Measurements from ENCODE around the gene LRMDA.

The LRMDA gene

GRCh38 chr10:76017026-76017732 is 585.8 kb downstream of the LRMDA start:
- Mint-ChIP-seq H3K27me3 (no peaks in the 10 kb centered on the region), H3K9me3 (no peaks in the 10 kb centered on the region), H3K36me3 (no peaks in the 10 kb centered on the region), H3K4me3 (no peak overlapping the region), H3K27ac (no peak overlapping the region), H3K4me1 (no peaks in the 10 kb centered on the region)
- DNase-seq, result no peak
- CTCF ChIA-PET, result no interaction called here

DNA sequence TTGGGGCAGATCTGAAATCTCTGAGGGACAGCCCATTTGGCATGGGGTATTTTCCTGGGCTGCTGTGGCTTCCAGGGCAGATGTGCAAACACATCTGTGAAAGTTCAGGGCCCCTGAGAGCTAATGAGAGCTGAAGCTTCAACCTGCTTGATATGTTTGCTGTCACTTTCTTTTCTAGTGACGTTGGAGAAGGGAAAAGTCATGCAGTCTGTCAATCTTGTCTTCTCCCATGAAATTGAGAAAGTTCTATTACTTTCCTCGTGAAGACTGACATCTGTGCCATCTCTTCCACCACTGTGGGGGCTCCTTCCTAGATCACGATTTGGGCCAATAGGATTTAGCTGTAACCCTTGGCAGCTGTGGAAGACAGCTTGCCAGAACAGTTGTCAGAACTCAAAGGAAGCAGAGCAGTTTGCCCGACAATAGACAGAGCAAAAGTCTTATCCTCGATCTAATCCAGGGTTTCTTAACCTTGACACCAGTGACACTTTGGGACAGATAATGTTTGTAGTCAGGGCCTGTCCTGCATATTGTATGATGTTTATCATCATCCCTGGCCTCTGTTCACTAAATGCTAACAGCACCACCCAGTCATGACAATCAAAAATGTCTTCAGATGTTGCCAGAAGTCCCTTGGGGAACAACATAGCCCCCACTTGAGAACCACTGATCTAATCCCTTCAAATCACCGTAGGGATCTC is 586.5 kb downstream of the LRMDA start:
- no peak for DNase-seq
- Mint-ChIP-seq H3K27ac (no peak overlapping the region), H3K4me1 (no peaks in the 10 kb centered on the region), H3K9me3 (no peaks in the 10 kb centered on the region), H3K4me3 (no peak overlapping the region), H3K36me3 (no peaks in the 10 kb centered on the region), H3K27me3 (no peaks in the 10 kb centered on the region)
- CTCF ChIA-PET, result no interaction called here

DNA sequence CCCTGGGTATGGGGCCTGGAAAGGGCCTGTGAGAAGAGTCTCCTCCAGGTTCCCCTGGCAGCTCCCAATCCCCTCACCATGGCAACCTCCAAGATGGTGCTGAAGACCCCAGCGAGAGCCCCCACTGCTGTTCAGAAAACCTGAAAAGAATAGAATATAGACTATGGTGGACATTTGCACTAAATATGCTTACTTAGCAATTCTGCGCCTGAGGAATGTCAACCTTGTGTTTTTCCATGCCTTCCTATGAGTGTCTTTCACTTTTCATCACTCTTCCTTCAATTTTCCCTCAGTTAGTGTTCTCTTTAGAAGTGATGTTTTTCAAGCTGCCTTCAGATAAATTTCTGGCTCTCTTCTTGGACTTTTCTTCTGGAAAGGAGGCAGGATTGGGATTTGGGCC is 589.2 kb downstream of the LRMDA start:
- H3K9me3 Mint-ChIP-seq, result no peaks in the 10 kb centered on the region
- no peaks in the 10 kb centered on the region for H3K27me3 Mint-ChIP-seq
- no peak overlapping the region for H3K27ac Mint-ChIP-seq
- CTCF ChIA-PET, result no interaction called here
- no peak overlapping the region for H3K4me3 Mint-ChIP-seq
- DNase-seq, result no peak
- no peaks in the 10 kb centered on the region for H3K36me3 Mint-ChIP-seq
- no peaks in the 10 kb centered on the region for H3K4me1 Mint-ChIP-seq

DNA sequence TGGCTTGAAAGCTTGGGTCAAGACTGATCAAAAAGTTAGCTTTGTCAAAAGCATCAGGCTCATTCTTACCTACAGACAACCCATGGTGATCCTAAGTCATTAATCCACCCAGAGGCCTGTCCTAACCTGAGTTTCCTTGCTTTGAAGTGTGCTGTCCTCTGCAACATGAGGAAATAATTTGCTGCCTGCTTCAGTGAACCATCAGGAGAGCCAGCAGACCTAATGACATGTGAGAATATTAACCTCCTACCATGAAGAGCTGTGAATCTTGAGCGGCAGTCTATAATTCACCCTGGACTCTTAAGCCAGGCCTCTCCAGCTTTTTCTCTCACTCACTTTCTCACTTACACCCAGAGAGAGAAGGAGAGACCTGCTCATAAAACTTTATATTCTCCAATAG is 590.0 kb downstream of the LRMDA start:
- Mint-ChIP-seq H3K4me1 (no peaks in the 10 kb centered on the region), H3K4me3 (no peak overlapping the region), H3K9me3 (no peaks in the 10 kb centered on the region), H3K27me3 (no peaks in the 10 kb centered on the region), H3K36me3 (no peaks in the 10 kb centered on the region), H3K27ac (no peak overlapping the region)
- DNase-seq, result no peak
- CTCF ChIA-PET, result no interaction called here

GRCh38 chr10:76022366-76022765 is 590.9 kb downstream of the LRMDA start:
- Mint-ChIP-seq H3K9me3 (no peaks in the 10 kb centered on the region), H3K4me1 (no peaks in the 10 kb centered on the region), H3K36me3 (no peaks in the 10 kb centered on the region), H3K4me3 (no peak overlapping the region), H3K27me3 (no peaks in the 10 kb centered on the region), H3K27ac (no peak overlapping the region)
- DNase-seq, result no peak
- CTCF ChIA-PET, result no interaction called here

GRCh38 chr10:76023007-76023406 is 591.6 kb downstream of the LRMDA start:
- Mint-ChIP-seq H3K36me3 (no peaks in the 10 kb centered on the region), H3K4me1 (no peaks in the 10 kb centered on the region), H3K9me3 (no peaks in the 10 kb centered on the region), H3K27me3 (no peaks in the 10 kb centered on the region), H3K27ac (no peak overlapping the region), H3K4me3 (no peak overlapping the region)
- DNase-seq, result no peak
- CTCF ChIA-PET, result no interaction called here

DNA sequence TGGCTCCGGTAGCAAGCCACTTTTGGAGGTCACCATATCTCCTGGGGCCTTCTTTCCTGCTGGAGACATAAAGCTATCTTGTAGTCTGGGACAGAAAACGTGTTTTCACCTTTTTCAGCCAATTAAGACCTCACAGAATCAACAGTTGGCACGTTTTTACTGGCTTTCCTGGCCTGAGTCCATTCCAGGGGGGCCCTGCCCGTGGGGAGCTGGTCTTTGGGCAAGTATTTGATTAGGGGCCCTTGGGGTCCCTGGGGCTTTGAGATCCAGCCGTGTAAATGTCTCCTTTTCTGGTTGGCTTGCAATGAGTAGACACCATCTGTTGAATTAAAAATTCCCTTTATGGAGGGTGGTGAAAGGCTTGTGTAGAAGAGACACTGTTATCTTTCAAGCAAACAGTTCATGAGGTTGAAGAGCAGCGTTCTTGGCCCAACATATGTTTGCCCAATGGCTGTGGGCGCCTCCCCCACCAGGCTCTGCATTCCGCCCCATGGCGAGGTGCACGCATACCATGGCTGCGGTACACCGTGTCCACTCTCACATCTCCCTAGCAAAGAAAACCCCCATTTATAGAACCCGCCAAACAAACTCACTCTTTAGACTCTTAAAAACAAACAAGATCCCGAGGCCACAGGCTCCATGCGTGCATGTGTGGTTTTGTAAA is 593.2 kb downstream of the LRMDA start:
- H3K36me3 Mint-ChIP-seq, result no peaks in the 10 kb centered on the region
- H3K4me3 Mint-ChIP-seq, result no peak overlapping the region
- no peaks in the 10 kb centered on the region for H3K4me1 Mint-ChIP-seq
- H3K27me3 Mint-ChIP-seq, result no peaks in the 10 kb centered on the region
- no peak overlapping the region for H3K27ac Mint-ChIP-seq
- no peaks in the 10 kb centered on the region for H3K9me3 Mint-ChIP-seq
- no peak for DNase-seq
- CTCF ChIA-PET, result no interaction called here

GRCh38 chr10:76025124-76025477 is 593.7 kb downstream of the LRMDA start:
- Mint-ChIP-seq H3K27me3 (no peaks in the 10 kb centered on the region), H3K4me3 (no peak overlapping the region), H3K27ac (no peak overlapping the region), H3K9me3 (no peaks in the 10 kb centered on the region), H3K36me3 (no peaks in the 10 kb centered on the region), H3K4me1 (no peaks in the 10 kb centered on the region)
- no peak for DNase-seq
- CTCF ChIA-PET, result no interaction called here

DNA sequence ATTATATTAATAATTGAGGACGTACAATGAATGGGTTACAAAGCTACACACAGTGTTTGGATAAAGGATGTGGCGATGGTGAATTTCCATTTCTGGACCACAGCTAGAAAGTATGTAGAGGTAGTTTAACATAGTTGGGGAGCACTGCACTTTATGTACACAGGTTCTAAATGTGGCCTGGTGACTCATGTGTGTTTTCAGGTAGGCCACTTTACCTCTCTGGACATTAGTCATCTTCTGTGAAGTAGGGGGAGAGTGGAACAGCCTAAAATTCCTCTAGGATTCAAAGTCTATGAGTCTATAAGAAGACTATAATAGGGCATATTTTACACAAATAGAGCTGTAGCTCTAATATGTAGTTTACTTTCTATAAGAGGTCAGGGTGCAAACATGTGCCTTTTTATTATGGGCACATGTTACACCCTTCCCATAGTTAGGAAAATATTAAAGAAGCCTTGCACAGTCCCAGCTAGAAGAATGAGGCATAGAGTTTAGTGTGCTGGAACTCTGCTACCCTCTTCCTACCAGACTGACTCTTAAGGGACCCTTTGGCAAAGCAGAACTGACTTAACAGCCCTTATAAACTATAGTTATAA is 594.9 kb downstream of the LRMDA start:
- H3K27ac Mint-ChIP-seq, result no peak overlapping the region
- H3K27me3 Mint-ChIP-seq, result no peaks in the 10 kb centered on the region
- CTCF ChIA-PET, result interaction anchor here (0.6 to 1.4 kb wide), 2 partner anchors 11 to 522 kb away, joined by 3 to 4 read pairs; no protein-coding TSS in a partner anchor
- H3K4me1 Mint-ChIP-seq, result no peaks in the 10 kb centered on the region
- H3K9me3 Mint-ChIP-seq, result no peaks in the 10 kb centered on the region
- no peak for DNase-seq
- H3K36me3 Mint-ChIP-seq, result no peaks in the 10 kb centered on the region
- H3K4me3 Mint-ChIP-seq, result no peak overlapping the region

- DNase-seq, result no peak
- Mint-ChIP-seq H3K4me1 (no peaks in the 10 kb centered on the region), H3K36me3 (no peaks in the 10 kb centered on the region), H3K4me3 (no peak overlapping the region), H3K27me3 (no peaks in the 10 kb centered on the region), H3K9me3 (no peaks in the 10 kb centered on the region), H3K27ac (no peak overlapping the region)
- CTCF ChIA-PET, result interaction anchor here (1.4 kb wide), 1 partner anchor 10 kb away, joined by 3 read pairs; no protein-coding TSS in a partner anchor
Observed at GRCh38 chr10:76026905-76027304, 595.5 kb downstream of the LRMDA start.

- no peaks in the 10 kb centered on the region for H3K36me3 Mint-ChIP-seq
- H3K4me3 Mint-ChIP-seq, result no peak overlapping the region
- no peaks in the 10 kb centered on the region for H3K27me3 Mint-ChIP-seq
- DNase-seq, result no peak
- CTCF ChIA-PET, result no interaction called here
- no peaks in the 10 kb centered on the region for H3K4me1 Mint-ChIP-seq
- H3K9me3 Mint-ChIP-seq, result no peaks in the 10 kb centered on the region
- no peak overlapping the region for H3K27ac Mint-ChIP-seq
Observed at GRCh38 chr10:76029782-76030181, 598.4 kb downstream of the LRMDA start.

DNA sequence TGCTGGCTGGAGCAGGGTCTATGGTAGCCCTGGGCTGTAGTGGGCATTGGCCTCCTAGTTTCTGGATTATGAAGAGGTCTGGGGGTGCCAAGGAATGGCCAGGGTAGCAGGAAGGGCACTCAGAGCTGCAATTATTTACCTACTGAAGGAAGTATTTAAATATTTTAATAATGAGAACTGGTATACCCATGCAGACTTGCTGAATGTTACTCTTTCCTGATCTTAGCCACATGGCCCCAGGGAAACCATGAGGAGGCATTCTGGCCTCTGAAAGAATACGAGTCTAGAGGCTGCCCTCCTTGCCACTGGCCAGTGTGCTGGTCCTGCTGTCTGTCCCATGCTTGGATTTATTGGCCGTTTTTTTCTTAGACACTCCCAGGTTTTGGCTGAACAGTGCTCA is 599.7 kb downstream of the LRMDA start:
- Mint-ChIP-seq H3K36me3 (no peaks in the 10 kb centered on the region), H3K9me3 (no peaks in the 10 kb centered on the region), H3K4me3 (no peak overlapping the region), H3K27me3 (no peaks in the 10 kb centered on the region), H3K27ac (no peak overlapping the region), H3K4me1 (no peaks in the 10 kb centered on the region)
- CTCF ChIA-PET, result no interaction called here
- DNase-seq, result no peak

DNA sequence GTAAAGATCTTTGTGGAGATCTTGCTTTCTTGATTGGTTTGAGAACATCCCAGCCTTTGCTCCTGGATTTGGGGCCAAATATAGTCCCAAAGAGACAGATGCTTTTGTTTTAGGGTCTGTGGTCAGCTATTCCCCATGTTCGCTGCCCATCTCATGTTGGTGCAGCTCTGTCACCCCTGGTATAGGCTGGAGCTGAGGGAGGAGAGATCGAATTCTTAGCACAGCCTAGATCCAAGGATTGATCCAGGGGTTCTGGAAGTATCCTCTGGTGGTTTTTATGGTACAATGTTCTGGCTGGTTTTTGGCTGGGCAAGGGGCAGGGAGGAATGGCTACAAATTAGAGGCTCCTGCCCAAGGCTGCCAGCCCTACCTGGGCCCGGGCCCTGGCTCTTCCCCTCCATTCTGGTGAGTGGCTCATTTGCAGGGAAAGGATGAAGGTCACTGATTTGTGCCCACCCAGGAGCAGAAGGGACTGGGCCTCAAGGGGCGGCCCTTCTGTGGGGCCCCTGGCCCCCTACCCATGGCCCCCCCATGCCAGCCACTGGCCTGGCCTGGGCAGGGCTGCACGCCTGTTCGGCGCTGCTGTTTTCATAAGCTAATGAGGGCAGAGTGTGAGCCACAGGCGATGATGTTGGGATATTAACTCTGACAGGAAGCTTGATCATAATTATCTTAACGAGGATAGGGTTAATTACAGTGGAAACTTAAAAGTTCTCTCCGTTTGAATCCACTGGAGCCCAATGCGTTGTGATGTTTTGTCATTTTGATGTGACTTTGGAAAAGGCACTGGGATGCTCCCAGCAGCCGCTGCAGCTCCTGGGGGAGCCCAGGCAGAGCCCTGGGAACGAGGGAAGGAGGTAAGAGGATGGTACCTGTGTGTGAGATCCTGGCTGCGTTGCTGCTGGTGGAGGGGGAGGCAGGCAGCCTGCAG is 600.6 kb downstream of the LRMDA start:
- no peaks in the 10 kb centered on the region for H3K27me3 Mint-ChIP-seq
- CTCF ChIA-PET, result no interaction called here
- no peak for DNase-seq
- no peaks in the 10 kb centered on the region for H3K36me3 Mint-ChIP-seq
- no peaks in the 10 kb centered on the region for H3K9me3 Mint-ChIP-seq
- H3K27ac Mint-ChIP-seq, result no peak overlapping the region
- H3K4me3 Mint-ChIP-seq, result no peak overlapping the region
- no peaks in the 10 kb centered on the region for H3K4me1 Mint-ChIP-seq

GRCh38 chr10:76032700-76033039 is 601.2 kb downstream of the LRMDA start:
- Mint-ChIP-seq H3K9me3 (no peaks in the 10 kb centered on the region), H3K36me3 (no peaks in the 10 kb centered on the region), H3K27ac (no peak overlapping the region), H3K27me3 (no peaks in the 10 kb centered on the region), H3K4me3 (no peak overlapping the region), H3K4me1 (no peaks in the 10 kb centered on the region)
- CTCF ChIA-PET, result no interaction called here
- DNase-seq, result no peak
